ENCODE data around the gene PCNP.
"Not testable (repeated sequence)": the region's sequence is repeated elsewhere in the genome, so short reads cannot be mapped to it uniquely, and the experiment has no call there.

PCNP gene

DNA sequence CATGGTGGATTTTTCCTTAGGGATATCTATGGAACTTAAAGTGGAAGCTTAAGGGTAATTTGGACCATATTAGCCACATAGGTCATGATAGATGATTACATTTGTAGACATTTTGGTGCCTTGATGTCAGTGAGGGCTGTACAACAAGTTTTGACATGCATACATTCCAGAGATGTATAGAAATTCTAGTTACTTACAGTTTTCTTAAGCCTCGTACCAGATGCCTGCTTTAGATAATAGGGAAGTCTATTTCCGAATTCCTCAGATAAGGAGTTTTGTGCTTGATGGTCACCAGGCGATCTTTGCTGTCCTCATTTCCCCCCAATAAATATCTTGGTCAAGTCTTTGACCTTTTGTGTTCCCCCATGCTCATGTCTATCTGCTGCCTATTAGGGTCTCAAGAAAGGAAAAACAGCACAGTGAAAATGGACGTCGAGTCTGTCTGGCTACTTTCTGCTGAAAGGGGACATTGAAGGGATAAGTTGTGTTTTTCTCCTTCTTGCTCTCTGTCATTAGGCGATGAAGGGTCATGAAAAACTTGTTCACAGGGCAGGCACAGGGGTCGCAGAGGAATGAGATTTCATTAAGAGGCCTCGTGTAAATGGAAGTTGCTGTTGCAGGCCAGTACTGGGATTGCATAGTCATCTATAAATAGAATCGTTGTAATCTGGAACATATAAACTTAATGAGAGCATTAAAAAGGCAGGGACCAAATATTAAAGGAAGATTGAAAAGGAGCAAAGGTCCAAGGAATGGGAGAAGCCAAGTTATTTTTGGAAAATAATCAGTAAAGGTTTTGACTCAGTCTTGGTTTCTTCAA, 41.0 kb upstream of the PCNP start:
- TF ChIP-seq CTCF (IDR thresholded peaks at IDR 0.05; ENCODE audit: low read depth, low read length): no peak
- DNase-seq (ENCODE audit: extremely low read depth, low read depth): no peak

GRCh38 chr3:101533603-101533968, 40.4 kb upstream of the PCNP start:
- TF ChIP-seq CTCF (IDR thresholded peaks at IDR 0.05; ENCODE audit: low read depth, low read length): no peak
- no peak for DNase-seq (ENCODE audit: extremely low read depth, low read depth)

DNA sequence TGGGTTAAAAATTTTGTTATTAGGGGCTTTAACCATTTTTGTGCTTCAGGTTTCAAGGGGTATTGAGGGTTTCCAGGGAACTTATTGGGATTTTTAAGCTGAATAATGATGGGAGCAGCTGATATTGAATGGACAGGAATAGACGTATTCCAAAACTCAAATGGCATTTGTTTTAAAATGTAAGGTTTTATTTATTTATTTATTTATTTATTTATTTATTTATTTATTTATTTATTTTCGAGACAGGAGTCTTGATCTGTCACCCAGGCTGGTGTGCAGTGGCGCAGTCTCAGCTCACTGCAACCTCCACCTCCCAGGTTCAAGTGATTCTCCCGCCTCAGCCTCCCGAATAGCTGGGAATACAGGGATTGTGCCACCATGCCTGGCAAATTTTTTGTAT, 38.8 kb upstream of the PCNP start:
- TF ChIP-seq CTCF (IDR thresholded peaks at IDR 0.05; ENCODE audit: low read depth, low read length): no peak
- no peak for DNase-seq (ENCODE audit: extremely low read depth, low read depth)

GRCh38 chr3:101536266-101536665, 37.7 kb upstream of the PCNP start:
- no peak for TF ChIP-seq CTCF (IDR thresholded peaks at IDR 0.05; ENCODE audit: low read depth, low read length)
- no peak for DNase-seq (ENCODE audit: extremely low read depth, low read depth)

GRCh38 chr3:101536955-101537354, 37.0 kb upstream of the PCNP start:
- DNase-seq (ENCODE audit: extremely low read depth, low read depth): not testable (repeated sequence)

DNA sequence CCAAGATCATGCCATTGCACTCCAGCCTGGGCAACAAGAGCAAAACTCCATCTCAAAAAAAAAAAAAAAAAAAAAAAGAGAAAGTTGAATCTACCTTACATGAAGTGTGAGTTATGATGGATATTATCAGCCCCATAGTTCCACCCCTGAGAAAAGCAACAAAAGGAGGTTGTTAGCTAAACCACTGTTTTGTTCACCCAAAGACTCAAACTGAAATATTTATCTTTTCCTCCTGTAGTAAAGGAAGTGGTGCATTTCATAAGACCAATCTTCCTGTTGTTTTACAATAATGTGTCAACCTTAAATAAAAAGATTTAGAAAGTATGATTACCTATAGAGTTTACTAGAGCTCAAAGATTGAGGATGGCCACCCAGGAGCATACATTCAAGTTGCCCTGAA, 31.0 kb upstream of the PCNP start:
- DNase-seq (ENCODE audit: extremely low read depth, low read depth): no peak
- TF ChIP-seq CTCF (IDR thresholded peaks at IDR 0.05; ENCODE audit: low read depth, low read length): no peak

GRCh38 chr3:101544161-101544850, 29.7 kb upstream of the PCNP start:
- no peak for DNase-seq (ENCODE audit: extremely low read depth, low read depth)
- TF ChIP-seq CTCF (IDR thresholded peaks at IDR 0.05; ENCODE audit: low read depth, low read length): no peak

Measured in AG09319 (cell line).